HG03469 (cell line): ENCODE measurements around the gene NOD1.
"Not testable (repeated sequence)": the region's sequence is repeated elsewhere in the genome, so short reads cannot be mapped to it uniquely, and the experiment has no call there.

Experiments used
- ATAC-seq: cut with Tn5 transposase; IDR thresholded peaks from one replicate; pipeline ENCODE4 v1.9.1; 2021; ENCODE audit warnings: mild to moderate bottlenecking, moderate library complexity, moderate number of reproducible peaks; ENCODE audit not compliant: unreplicated experiment

Gene NOD1

DNA sequence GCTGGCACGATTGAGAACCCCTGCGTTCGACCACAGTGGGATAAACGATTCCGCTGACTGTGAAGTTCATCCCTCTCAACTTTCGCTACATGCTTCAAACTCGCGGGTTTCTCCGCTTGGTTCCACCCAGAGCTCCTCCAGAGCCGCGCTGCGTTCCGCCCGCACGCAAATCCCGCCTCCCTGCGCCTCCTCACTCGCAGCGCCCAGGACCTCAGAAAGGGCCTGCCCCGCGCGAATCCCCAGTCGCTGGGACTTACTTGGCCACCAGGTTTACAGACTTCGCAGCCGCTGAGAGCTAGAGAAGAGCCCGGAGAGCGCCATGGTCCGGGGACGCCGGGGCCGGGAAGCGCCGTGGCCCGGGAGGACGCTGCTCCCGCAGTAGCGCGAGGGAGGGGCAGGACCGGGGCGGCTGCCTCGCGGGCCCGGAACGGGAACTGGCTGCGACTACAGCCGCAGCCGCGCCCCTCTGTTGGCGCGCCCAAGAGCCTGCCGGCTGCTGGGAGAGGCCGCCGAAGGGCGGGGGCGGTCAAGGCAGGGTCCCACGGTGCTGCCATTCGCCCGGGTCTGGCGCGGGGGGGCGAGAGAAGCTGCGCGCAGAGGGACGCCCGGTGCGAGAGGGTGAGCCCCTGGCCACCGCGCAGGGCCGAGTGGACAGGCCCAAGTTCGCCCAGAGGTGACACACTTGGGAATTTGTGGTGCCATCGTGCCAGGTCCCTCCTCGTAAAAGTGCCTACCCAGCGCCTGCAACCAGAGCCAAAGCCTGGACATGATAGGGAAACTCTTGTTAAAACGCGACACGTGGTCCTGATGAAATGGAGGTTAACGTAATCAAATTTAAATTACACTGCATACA, at the start of gene NOD1:
Gene NOD1 (minus strand): TSS at position 436 of the 853 bp plus-strand sequence. CDS start 21,863 bp downstream, outside the sequence.
- ATAC-seq = peak; percentile 65

GRCh38 chr7:30527297-30527696, 48.7 kb upstream of the NOD1 start:
- ATAC-seq = not testable (repeated sequence)

- no peak for ATAC-seq
Measured at GRCh38 chr7:30526163-30526562, 47.6 kb upstream of the NOD1 start.

GRCh38 chr7:30525429-30525828, 46.8 kb upstream of the NOD1 start:
- ATAC-seq = no peak

- ATAC-seq = no peak
Measured at GRCh38 chr7:30524545-30524944, 46.0 kb upstream of the NOD1 start.

DNA sequence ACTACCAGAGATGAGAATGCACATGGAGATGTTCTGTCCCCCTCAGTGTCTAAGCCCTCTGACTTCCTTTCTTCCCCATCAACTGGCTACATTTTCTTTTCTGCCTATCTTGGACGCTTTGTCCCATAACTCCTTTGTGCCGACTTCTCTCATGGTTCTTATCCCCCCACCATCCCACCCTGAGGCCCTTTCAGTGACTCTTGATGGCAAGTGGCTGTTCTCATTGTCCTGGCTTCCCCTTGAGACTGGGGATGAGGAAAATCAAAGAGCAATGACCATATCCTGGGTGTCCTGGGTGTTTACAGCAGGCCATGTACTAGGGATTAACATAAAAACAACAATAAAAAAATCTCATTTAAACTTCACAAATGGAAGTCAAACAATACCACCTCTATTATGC, 44.9 kb upstream of the NOD1 start:
- ATAC-seq = no peak

- ATAC-seq = no peak
Measured at GRCh38 chr7:30522159-30522558, 43.6 kb upstream of the NOD1 start.

GRCh38 chr7:30521532-30521931, 42.9 kb upstream of the NOD1 start:
- ATAC-seq = no peak

- no peak for ATAC-seq
Measured at GRCh38 chr7:30519122-30519521, 40.5 kb upstream of the NOD1 start.

GRCh38 chr7:30515761-30516160, 37.2 kb upstream of the NOD1 start:
- no peak for ATAC-seq

DNA sequence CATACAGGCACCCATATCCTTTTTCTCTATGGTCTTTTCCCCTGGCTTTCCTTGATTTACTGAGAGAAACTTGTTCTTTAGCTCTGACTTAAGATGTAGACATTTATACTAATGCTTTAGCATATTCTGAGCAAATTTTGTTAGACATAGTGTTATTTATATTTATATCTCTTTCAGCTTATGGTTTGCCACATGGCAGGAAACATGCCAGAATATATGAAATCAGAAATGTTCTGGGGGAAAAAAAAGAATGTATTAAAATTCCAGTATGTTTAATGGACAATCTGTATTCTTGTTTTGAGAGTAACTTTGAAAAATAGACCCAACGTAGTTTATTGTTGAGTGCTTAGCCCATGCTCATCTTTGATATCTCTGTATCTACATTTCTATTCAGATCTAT, 36.2 kb upstream of the NOD1 start:
- ATAC-seq = no peak

DNA sequence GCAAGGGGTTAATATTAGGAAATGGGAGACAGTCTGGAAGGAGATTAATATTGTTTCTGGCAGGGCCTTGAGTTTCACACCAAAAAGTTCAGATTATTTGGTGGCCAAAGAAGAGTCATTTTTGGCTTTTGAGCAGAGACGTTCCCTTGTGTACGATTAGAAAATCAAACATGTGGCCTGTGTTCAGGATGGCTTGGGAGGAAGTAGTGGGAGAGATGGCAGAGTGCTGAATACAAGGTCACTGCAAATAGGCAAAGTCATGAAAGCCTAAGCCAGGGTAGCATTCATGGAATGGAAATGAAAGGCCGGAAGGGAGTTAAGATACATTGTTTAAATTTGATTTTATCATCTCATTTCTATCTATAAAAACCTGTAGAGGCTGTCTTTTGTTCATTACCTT, 35.6 kb upstream of the NOD1 start:
- no peak for ATAC-seq

- ATAC-seq = no peak
Measured at GRCh38 chr7:30513762-30514161, 35.2 kb upstream of the NOD1 start.

GRCh38 chr7:30511973-30512662, 33.5 kb upstream of the NOD1 start:
- no peak for ATAC-seq

DNA sequence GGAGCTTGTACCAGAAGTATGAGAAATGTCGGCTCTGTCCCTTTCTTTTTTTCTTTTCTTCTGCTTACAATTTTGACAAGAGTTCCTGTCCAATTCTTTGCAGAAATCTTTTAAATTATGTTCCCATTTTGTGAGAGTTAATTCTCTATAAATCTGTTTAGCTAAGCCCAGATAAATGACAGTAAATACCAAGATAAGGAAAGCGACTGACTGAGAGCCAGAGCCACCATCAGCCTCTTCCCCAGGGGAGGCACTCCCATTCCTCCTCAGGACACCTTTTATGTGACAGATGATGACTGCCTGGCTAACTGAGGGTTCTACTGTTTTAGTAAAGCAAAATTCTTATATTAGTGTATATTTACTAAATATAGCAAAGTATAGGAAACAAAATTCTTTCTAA, 32.9 kb upstream of the NOD1 start:
- ATAC-seq = no peak

- no peak for ATAC-seq
Measured at GRCh38 chr7:30510124-30511075, 31.8 kb upstream of the NOD1 start.

DNA sequence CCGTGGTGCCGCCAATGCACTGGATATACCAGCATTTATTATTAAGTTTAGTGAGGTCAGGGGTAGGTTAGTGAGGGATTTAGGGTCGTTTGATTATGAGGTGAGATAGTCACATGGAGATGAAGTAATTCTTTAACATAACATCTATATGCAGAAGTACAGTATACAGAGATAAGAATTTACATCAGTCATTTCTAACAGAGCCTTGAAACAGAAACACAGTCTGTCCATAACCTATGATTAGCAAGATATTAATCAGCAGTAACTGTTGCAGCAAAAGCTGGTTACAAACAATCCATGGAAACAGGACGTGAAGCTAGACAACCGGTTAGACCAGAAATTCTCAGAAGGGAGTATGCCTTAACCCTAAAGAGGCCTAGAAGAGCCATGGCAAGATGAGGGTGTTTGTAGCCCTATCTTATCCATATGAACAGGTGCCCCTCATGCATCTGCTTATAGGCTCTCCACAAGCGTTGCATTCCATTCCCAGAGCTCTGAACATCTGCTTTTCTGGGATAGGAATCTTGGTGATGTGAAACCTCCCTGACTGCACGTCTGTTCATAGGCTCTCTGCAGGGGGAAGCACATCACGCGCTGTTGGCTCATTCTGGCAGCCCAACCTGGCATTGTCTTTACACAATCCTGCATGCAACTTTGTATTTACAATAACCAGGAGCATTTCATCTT, 30.7 kb upstream of the NOD1 start:
- ATAC-seq = not testable (repeated sequence)

DNA sequence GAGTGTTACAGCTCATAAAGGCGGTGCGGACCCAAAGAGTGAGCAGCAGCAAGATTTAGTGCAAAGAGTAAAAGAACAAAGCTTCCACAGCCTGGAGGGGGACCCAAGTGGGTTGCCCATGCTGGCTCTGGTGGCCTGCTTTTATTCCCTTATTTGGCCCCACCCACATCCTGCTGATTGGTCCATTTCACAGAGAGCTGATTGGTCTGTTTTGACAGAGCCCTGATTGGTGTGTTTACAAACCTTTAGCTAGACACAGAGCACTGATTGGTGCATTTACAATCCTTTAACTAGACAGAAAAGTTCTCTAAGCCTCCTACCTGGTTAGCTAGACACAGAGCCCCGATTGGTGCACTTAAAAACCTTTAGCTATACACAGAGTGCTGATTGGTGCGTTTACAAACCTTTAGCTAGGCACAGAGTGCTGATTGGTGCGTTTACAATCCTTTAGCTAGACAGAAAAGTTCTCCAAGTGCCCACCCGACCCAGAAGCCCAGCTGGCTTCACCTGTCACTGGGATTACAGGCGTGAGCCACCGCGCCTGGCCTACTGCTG, 28.8 kb upstream of the NOD1 start:
- not testable (repeated sequence) for ATAC-seq

DNA sequence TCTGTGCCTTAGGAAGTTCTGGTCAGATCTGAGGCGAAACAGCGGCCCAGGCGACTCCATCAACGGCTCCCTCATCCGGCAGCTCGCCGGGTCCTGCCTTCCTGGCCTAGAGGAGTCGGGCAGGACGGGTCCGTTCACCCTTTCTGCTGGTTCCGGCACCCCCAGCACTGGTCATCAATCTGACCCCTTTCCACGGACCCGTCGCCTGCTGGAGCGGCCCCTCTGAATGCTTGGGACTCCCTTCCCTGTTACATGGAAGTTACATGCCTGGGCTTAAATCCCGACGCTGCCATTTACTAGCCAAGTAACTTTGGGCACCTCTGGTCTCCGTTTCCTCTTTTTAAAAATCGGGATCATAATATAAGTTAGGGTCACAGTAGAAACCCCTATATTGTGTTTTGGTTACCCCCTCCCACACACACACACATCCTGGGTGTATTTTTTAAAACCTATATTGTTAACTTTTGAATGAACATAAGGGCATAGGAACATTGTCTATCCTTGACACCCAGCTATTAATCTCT, 26.7 kb upstream of the NOD1 start:
- ATAC-seq = no peak
